HG03103 (cell line): ENCODE data around the gene SPIRE2.
"Not testable (repeated sequence)": the region's sequence is repeated elsewhere in the genome, so short reads cannot be mapped to it uniquely, and the experiment has no call there.

ENCODE experiments used
- ATAC-seq: cut with Tn5 transposase; IDR thresholded peaks from one replicate; pipeline ENCODE4 v1.9.1; 2021; ENCODE audit warnings: low read depth; ENCODE audit not compliant: unreplicated experiment

Gene SPIRE2

GRCh38 chr16:89836484-89836883 is 8.2 kb downstream of the SPIRE2 start:
- not testable (repeated sequence) for ATAC-seq

GRCh38 chr16:89837014-89837546 is 8.8 kb downstream of the SPIRE2 start:
- no peak for ATAC-seq

GRCh38 chr16:89841275-89841674 is 13.0 kb downstream of the SPIRE2 start:
- no peak for ATAC-seq

- no peak for ATAC-seq
These were observed 14.5 kb downstream of the SPIRE2 start for GRCh38 chr16:89842471-89843408.

GRCh38 chr16:89843409-89844350 is 15.4 kb downstream of the SPIRE2 start:
- ATAC-seq: no peak

GRCh38 chr16:89844739-89845339 is 16.6 kb downstream of the SPIRE2 start:
- no peak for ATAC-seq

- ATAC-seq: no peak
These were observed 17.1 kb downstream of the SPIRE2 start for GRCh38 chr16:89845417-89845816.

- no peak for ATAC-seq
These were observed 19.0 kb downstream of the SPIRE2 start for GRCh38 chr16:89847051-89847939.

GRCh38 chr16:89847940-89848297 is 19.6 kb downstream of the SPIRE2 start:
- ATAC-seq: no peak

- ATAC-seq: no peak
These were observed 20.7 kb downstream of the SPIRE2 start for GRCh38 chr16:89848974-89849373.

GRCh38 chr16:89853306-89853993 is 25.2 kb downstream of the SPIRE2 start:
- no peak for ATAC-seq

GRCh38 chr16:89855301-89855945 is 27.1 kb downstream of the SPIRE2 start:
- no peak for ATAC-seq

- no peak for ATAC-seq
These were observed 27.7 kb downstream of the SPIRE2 start for GRCh38 chr16:89855986-89856385.

GRCh38 chr16:89858973-89859614 is 30.8 kb downstream of the SPIRE2 start:
- ATAC-seq: no peak

GRCh38 chr16:89859615-89860007 is 31.3 kb downstream of the SPIRE2 start:
- ATAC-seq: no peak

- no peak for ATAC-seq
These were observed 32.6 kb downstream of the SPIRE2 start for GRCh38 chr16:89860747-89861304.

GRCh38 chr16:89861648-89862047 is 33.4 kb downstream of the SPIRE2 start:
- ATAC-seq: no peak

GRCh38 chr16:89862732-89863131 is 34.5 kb downstream of the SPIRE2 start:
- no peak for ATAC-seq
